Smooth muscle cell of trachea (primary cell): ENCODE measurements around the gene POPDC3. TPM values are rescaled to one million over a fixed set of nuclear protein-coding genes. Genes with fewer than 3 reads are reported as not detected.

Experiments
- total RNA-seq: library from RNA; depleted of rRNA; stranded (reverse); fragments of >200 nt; gene quantifications from 2 replicates; pipeline ENCODE4 v1.2.1, GENCODE V29; 2014

The POPDC3 gene
- total RNA-seq = 14.3 and 22.5 TPM in 2 replicates

GRCh38 chr6:105179244-105180065, at the start of gene POPDC3:
POPDC3 (minus strand) TSS chr6:105180014; CDS start chr6:105161909, 18,105 bp downstream.

Other genes starting within 250 kb of the POPDC3 start
- gene LIN28B, start 222.9 kb downstream of the POPDC3 start, total RNA-seq = not detected in 2 replicates
- 18.7 and 25.3 TPM in 2 replicates for gene PREP, start 223.1 kb upstream of the POPDC3 start, total RNA-seq